OCI-M1 (cell line): ENCODE data around the gene CPSF7.

Experiments used
- DNase-seq: peaks from one replicate; lab custom pipeline; 2025; lab: John Stamatoyannopoulos, UW

The CPSF7 gene

GRCh38 chr11:61354208-61354607 lies 75.6 kb downstream of the CPSF7 start:
- DNase-seq, result no peak

DNA sequence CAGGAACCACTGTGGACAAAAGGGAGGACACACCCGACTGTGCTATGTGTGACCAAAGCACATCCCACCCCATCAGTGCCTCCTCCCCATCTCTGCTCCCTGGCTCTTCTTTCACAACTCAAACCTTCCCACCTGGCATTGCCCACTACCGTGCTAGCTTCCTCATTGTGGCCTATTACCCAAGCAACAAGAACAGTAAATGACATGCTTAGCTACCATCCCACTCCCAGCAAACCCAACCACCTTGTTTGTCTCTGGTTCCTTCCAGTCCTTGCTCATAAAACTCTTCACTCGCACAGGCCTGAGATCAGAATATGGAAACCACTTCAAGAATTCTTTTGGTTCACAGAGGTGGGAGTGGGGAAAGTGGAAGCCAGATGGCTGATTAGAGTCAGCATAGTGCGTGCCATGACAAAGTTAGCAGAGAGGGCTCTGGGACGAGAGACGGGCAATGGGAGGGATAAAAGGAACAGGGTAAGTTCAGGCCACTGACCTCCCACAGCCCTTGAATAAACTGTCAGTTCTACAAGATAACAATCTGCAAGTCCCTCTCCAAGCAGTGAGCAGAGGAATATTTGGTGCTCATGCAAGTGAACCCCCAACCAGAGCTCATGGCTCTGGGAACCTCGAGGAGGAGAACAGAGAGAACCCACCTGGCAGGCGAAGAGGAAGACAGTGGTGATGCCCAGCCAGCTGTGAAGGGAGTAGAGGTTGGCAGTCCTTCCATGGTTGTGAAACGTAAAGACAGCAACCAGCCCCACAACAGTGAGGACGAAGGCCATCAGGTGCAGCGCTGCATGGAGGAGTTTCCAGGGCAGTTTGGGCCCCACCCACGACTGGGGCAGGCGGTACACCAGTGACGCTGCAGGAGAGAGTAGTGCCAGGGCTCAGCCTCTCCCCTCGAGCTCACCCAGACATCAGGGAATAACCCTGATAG lies 76.4 kb downstream of the CPSF7 start:
- no peak for DNase-seq
